PC-9 (cell line): ENCODE data around the gene DNM3. TPM values are rescaled to one million over a fixed set of nuclear protein-coding genes. Genes with fewer than 3 reads are reported as not detected.

Source experiments
- BruUV-seq: library from RNA; stranded (reverse); fragments of 400-500 nt; replicated peaks from 2 replicates; lab custom pipeline; 2021; lab: Mats Ljungman, UMichigan
- CTCF ChIA-PET: fragments of 300-600 bp; sonication (Branson Sonifier 250); formaldehyde crosslinking; loops from one replicate; lab custom pipeline; 2022; ENCODE audit warnings: antibody characterized with exemption; lab: Charles Lee
- POLR2A ChIA-PET: fragments of 300-600 bp; sonication (Branson Sonifier 250); formaldehyde crosslinking; loops from one replicate; lab custom pipeline; 2022; ENCODE audit warnings: antibody characterized with exemption; ENCODE audit not compliant: unreplicated experiment; lab: Charles Lee
- DNase-seq, 2 experiments: peaks; one replicate each; pipeline versions ENCODE4 v3.0.0 to v3.0.0-alpha.2; 2015 to 2022; ENCODE audit warnings: mixed read lengths in 1 of 2
- H2AFZ ChIP-seq: fragments of 200-600 bp; sonication (generic); 2 replicates; pipeline ENCODE4 v1.8.1; 2017; ENCODE audit warnings: antibody characterized with exemption
- H3F3A ChIP-seq: fragments of 200-600 bp; sonication (generic); 2 replicates; pipeline ENCODE4 v1.8.1; 2017; ENCODE audit warnings: antibody characterized with exemption, mild to moderate bottlenecking, low read depth; ENCODE audit not compliant: insufficient read depth
- H3K27ac ChIP-seq: fragments of 200-600 bp; sonication (generic); 2 replicates; pipeline ENCODE4 v1.6.1; 2016; ENCODE audit warnings: mixed run types
- H3K27me3 ChIP-seq: fragments of 200-600 bp; sonication (generic); 2 replicates; pipeline ENCODE4 v1.6.1; 2016; ENCODE audit warnings: low read depth, mixed run types; ENCODE audit not compliant: insufficient read depth
- H3K36me3 ChIP-seq: fragments of 200-600 bp; sonication (generic); 2 replicates; pipeline ENCODE4 v1.6.1; 2016; ENCODE audit warnings: low read depth, mixed run types
- H3K4me1 ChIP-seq: fragments of 200-600 bp; sonication (generic); replicated peaks from 2 replicates; pipeline ENCODE4 v1.6.1; 2016; ENCODE audit warnings: mixed run types; ENCODE audit not compliant: insufficient read depth
- H3K4me2 ChIP-seq: fragments of 200-600 bp; sonication (generic); 2 replicates; pipeline ENCODE4 v1.6.1; 2017; ENCODE audit warnings: mixed run types
- H3K4me3 ChIP-seq: fragments of 200-600 bp; sonication (generic); 2 replicates; pipeline ENCODE4 v1.6.1; 2016; ENCODE audit warnings: mixed run types
- H3K79me2 ChIP-seq: fragments of 200-600 bp; sonication (generic); 2 replicates; pipeline ENCODE4 v1.6.1; 2017; ENCODE audit warnings: low read depth, mixed run types
- H3K9me2 ChIP-seq: fragments of 200-600 bp; sonication (generic); 2 replicates; pipeline ENCODE4 v1.8.1; 2017; ENCODE audit warnings: mild to moderate bottlenecking; ENCODE audit not compliant: insufficient read depth
- H3K9me3 ChIP-seq: fragments of 200-600 bp; sonication (generic); 2 replicates; pipeline ENCODE4 v1.8.1; 2016; ENCODE audit warnings: low read depth; ENCODE audit not compliant: insufficient read depth
- H4K20me1 ChIP-seq: fragments of 200-600 bp; sonication (generic); 2 replicates; pipeline ENCODE4 v1.8.1; 2017; ENCODE audit not compliant: insufficient read depth
- CTCF ChIP-seq: fragments of 200-600 bp; sonication (generic); conservative IDR thresholded peaks from 2 replicates; pipeline ENCODE4 v1.6.1; 2017; ENCODE audit warnings: mixed run types, antibody characterized with exemption, mild to moderate bottlenecking, moderate library complexity
- EZH2 ChIP-seq: fragments of 200-600 bp; sonication (generic); IDR thresholded peaks from 2 replicates; pipeline ENCODE4 v1.8.0; 2017; ENCODE audit warnings: antibody characterized with exemption, low read depth
- intact Hi-C: fragments of 100-400 bp; cut with micrococcal nuclease; formaldehyde crosslinking; loops from one replicate; pipeline ENCODE4 v1.10.0; 2022; ENCODE audit not compliant: unreplicated experiment
- total RNA-seq: library from RNA; stranded (reverse); gene quantifications from 2 replicates; pipeline ENCODE4 v1.2.3, GENCODE V29; 2021

The DNM3 gene
- total RNA-seq, 1 experiment from 2014 or later, result 1.7 TPM

DNA sequence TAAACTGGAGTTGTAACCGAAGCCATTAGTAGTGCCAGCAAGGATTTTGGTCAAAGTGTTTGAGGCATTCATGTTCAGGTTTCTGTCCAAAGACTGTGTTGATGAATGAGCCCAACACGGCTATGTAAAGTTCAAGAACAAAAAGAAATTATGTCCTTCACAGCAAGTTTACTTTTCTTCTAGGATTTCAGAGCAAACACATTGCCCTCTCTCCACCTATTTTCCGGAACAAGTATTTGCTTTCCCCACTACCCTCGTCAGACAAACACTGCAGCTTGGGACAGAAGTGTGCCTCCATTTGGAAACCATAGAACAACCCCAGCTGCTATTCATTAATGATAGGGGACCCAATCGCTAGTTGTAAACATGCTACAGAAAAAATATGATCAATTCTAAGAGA is 427.8 kb downstream of the DNM3 start:
- ChIA-PET POLR2A (no interaction called here), CTCF (no interaction called here)
- Histone ChIP-seq H3K27ac (no peak overlapping the region), H4K20me1 (no peaks in the 10 kb centered on the region), H3K36me3 (no peaks in the 10 kb centered on the region), H3K9me2 (no peaks in the 10 kb centered on the region; the same call in none of the 2 replicates), H3F3A (no peaks in the 10 kb centered on the region), H2AFZ (no peak overlapping the region), H3K79me2 (no peaks in the 10 kb centered on the region), H3K27me3 (no peaks in the 10 kb centered on the region), H3K9me3 (no peaks in the 10 kb centered on the region), H3K4me2 (no peak overlapping the region), H3K4me3 (no peak overlapping the region), H3K4me1 (0 out of 2 replicates have a peak, but pooled peaks cover 8% of the 10 kb centered on the region)
- no peak for DNase-seq
- BruUV-seq, result no TSS peak
- TF ChIP-seq EZH2 (no peak), CTCF (no peak)
- intact Hi-C loops, result no loop called here

DNA sequence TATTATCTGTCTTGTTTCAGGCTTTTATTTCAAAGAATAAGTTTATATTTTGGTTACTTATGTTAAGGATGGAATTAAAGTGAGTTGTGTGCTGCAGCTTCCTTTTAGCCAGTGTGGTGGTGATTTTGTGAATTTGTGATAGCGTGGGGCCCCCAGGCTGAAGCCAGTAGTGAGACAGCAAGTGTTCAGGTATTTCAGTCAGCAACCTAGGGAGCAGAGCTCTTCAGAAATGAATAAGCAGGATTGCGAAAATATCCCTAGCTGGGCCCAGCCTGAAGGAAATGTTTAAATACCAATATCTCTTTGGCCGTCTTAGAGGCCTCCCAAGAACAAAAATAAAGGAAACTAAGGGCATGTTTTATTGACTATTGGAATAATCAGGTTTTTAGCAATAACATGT is 428.3 kb downstream of the DNM3 start:
- Histone ChIP-seq H3K9me3 (no peaks in the 10 kb centered on the region), H3F3A (no peaks in the 10 kb centered on the region), H3K27me3 (no peaks in the 10 kb centered on the region), H3K4me3 (no peak overlapping the region), H3K9me2 (no peaks in the 10 kb centered on the region; the same call in 1 of the 2 replicates), H2AFZ (no peak overlapping the region), H3K4me1 (0 out of 2 replicates have a peak, but pooled peaks cover 8% of the 10 kb centered on the region), H3K27ac (no peak overlapping the region), H3K79me2 (no peaks in the 10 kb centered on the region), H3K36me3 (no peaks in the 10 kb centered on the region), H3K4me2 (peak overlapping the region; percentile 3; the same call in 1 of the 2 replicates), H4K20me1 (no peaks in the 10 kb centered on the region)
- CTCF ChIA-PET, result no interaction called here
- POLR2A ChIA-PET, result interaction anchor here (0.5 kb wide), 1 partner anchor 83 kb away, joined by 3 read pairs; no protein-coding TSS in a partner anchor
- TF ChIP-seq EZH2, result no peak
- no peak for TF ChIP-seq CTCF
- intact Hi-C loops, result no loop called here
- DNase-seq, result no peak
- no TSS peak for BruUV-seq

GRCh38 chr1:172270605-172271004 is 429.3 kb downstream of the DNM3 start:
- H3K4me2 ChIP-seq, result no peak overlapping the region
- no peak overlapping the region for H2AFZ ChIP-seq
- ChIA-PET POLR2A (no interaction called here), CTCF (no interaction called here)
- H3K4me3 ChIP-seq, result no peak overlapping the region
- TF ChIP-seq CTCF (no peak), EZH2 (no peak)
- no peaks in the 10 kb centered on the region for H4K20me1 ChIP-seq
- H3K79me2 ChIP-seq, result no peaks in the 10 kb centered on the region
- H3K9me2 ChIP-seq, result no peaks in the 10 kb centered on the region; the same call in 1 of the 2 replicates
- DNase-seq, result no peak
- H3K36me3 ChIP-seq, result no peaks in the 10 kb centered on the region
- no peak overlapping the region for H3K27ac ChIP-seq
- BruUV-seq, result no TSS peak
- intact Hi-C loops, result no loop called here
- H3K27me3 ChIP-seq, result no peaks in the 10 kb centered on the region
- H3F3A ChIP-seq, result no peaks in the 10 kb centered on the region
- H3K9me3 ChIP-seq, result no peaks in the 10 kb centered on the region
- 0 out of 2 replicates have a peak, but pooled peaks cover 8% of the 10 kb centered on the region for H3K4me1 ChIP-seq
